PFSK-1 (cell line): ENCODE measurements around the gene PLB1.

Experiments used
- POLR2AphosphoS5 ChIP-seq: IDR thresholded peaks from 2 replicates; pipeline ENCODE4 v1.6.1; 2012; ENCODE audit warnings: low read depth, mild to moderate bottlenecking, control low read depth, low read length, moderate library complexity
- TAF1 ChIP-seq: IDR thresholded peaks from 2 replicates; pipeline ENCODE4 v1.6.1; 2012; ENCODE audit warnings: low read length, control low read depth, borderline replicate concordance; ENCODE audit not compliant: insufficient read depth

DNA sequence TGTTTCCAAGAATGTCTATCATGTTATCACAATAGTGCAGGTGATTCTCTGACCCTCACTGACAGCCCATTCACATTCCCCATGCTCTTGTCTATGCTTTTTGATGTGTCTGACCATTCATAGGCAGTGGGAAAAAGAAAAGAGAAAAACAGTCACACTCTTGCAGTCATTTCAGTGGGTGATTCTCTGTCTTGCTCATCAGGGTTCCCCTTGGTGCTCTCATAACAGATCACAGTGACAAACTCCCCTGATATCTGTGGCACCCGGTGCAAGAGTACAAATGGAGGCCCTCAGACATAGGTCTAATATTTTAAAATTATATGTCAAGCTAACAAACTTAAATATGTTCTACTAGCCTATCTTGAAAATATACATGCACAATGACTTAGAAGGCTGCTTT is 183.1 kb downstream of the PLB1 start:
- TF ChIP-seq POLR2AphosphoS5 (no peak), TAF1 (no peak)
